ENCODE results near the gene SLX4IP.

- TF ChIP-seq CTCF (conservative IDR thresholded peaks at IDR 0.05 in 1 of 2, IDR thresholded peaks at IDR 0.05 in 1 of 2; ENCODE audit: extremely low read depth in 1 of 2, insufficient read depth in 1 of 2, low read depth in 1 of 2, low read length in 2 of 2): no peak
- no peak for TF ChIP-seq EZH2 (IDR thresholded peaks at IDR 0.05; ENCODE audit: borderline replicate concordance, low read length)
These were observed 30.0 kb downstream of the SLX4IP start for GRCh38 chr20:10465135-10465534.
